RCC 7860 (cell line): ENCODE measurements around the gene ZNF530.
A peak's percentile ranks its signal among the peaks of the same experiment; 100 is the strongest.

Source experiments
- DNase-seq: peaks from one replicate; pipeline ENCODE4 v3.0.0-alpha.2; 2015; ENCODE audit warnings: low spot score
- FAIRE-seq: peaks from 2 replicates; lab custom pipeline; 2012; peaks lifted over from hg19 to GRCh38; lab: Jason Lieb, UNC

ZNF530 gene

DNA sequence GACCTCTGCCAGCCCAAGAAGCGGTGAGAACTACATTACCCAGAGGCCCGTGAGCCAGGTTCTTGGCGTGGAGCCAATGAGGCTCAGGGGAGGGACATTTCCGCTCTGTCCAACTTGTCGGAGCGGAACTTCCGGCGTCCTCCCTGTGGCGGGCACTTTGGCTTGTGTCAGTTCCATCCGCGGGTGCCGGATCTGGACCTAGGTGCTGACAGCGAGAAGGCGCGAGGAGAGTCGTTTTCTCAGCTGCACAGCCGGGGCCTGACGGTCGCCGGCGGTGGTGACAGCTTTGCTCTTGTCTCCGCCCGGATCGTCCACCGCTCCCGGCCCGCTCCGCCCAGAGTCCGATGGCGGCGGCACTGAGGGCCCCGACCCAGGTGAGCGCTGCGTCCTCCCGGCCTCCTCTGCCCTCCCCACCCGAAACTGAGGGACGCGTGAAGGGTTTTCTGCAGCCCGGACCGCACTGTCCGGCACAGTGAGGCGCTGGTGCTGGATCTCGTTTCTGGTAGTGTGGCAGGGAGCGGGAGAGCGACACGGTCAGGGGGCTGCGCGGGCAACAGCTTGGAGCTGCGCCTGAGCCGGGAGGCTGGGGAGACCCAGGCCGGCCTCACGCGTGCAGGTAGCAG is at the start of gene ZNF530:
Gene ZNF530 (plus strand): TSS at position 125 of the 623 bp plus-strand sequence. CDS start 4,461 bp downstream, outside the sequence.
- DNase-seq = peak; percentile 73
- no peak for FAIRE-seq

DNA sequence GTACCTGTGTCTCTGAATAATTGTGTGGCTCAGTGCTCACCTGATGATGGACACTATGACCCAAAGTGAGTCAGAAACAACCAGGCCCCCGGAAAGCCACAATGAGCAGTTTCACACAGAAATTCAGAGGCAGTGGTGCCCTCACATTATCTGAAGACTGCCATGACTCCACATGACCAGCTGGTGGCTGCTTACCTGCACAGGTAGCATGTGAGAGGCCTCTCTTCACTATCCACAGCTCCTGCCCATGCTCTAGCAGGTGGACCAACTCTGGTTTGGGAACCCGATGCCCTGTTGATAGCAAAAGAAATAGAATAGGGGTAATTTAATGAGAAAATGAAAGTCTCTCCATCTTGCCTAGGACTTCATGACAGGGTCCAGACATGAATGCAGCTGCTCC is 47.3 kb upstream of the ZNF530 start:
- FAIRE-seq (no peak), DNase-seq (no peak)

DNA sequence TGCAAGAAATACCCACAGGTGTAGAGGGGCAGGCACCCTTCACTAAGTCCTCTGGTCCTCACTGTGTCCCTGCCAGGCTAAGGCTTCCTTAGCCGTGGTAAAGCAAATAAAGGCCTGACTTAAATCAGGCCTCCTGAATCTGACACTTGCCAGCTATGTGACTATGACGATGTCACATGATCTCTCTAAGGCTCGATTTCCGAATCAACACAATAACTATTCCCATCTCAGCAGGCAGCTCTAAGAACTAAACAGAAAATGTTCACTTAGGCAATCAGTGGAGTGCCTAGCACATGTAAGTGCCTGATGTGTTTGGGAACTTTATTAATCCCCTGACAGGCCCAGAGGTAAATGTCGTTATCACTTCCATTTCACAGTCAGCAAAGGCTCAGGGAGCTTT is 42.0 kb upstream of the ZNF530 start:
- DNase-seq (no peak), FAIRE-seq (no peak)

DNA sequence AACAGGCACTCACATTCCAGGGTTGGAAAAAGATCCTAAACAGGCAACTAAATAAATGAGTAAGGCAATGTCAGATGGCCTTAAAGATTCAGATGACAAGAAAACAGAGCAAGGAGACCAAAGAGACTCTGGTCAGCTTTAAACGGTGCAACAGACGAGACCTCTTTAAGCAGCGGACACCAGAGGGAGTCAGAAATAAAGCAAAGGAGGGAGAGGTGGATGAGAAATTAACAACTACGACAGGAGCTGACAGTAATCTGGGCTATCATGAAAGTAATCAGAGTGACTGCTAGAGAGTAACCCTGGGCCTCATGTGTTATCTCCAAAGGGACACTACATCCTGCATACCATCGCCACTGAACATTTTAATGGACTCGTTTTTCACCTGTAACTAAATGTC is 41.2 kb upstream of the ZNF530 start:
- DNase-seq (no peak), FAIRE-seq (no peak)

DNA sequence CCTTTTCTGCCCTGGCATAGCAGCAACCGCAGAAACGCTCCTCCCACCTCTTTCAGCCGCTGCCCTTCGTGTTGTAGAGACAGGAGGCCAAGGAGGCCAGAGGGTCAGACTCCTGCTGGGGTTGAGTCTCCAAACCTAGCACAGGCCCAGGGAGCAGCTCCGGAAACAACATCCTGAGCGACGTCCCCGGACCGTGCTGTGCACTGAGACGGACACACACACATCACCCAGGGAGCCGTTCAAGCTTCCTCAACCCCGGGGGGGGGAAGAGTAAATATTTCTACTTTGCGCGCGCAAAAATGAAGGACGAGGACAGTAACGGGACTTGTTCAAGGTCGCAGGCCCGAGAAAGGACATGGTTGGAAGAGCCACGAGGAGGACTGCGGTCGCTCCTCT is 40.7 kb upstream of the ZNF530 start:
- DNase-seq (peak; percentile 6), FAIRE-seq (no peak)

DNA sequence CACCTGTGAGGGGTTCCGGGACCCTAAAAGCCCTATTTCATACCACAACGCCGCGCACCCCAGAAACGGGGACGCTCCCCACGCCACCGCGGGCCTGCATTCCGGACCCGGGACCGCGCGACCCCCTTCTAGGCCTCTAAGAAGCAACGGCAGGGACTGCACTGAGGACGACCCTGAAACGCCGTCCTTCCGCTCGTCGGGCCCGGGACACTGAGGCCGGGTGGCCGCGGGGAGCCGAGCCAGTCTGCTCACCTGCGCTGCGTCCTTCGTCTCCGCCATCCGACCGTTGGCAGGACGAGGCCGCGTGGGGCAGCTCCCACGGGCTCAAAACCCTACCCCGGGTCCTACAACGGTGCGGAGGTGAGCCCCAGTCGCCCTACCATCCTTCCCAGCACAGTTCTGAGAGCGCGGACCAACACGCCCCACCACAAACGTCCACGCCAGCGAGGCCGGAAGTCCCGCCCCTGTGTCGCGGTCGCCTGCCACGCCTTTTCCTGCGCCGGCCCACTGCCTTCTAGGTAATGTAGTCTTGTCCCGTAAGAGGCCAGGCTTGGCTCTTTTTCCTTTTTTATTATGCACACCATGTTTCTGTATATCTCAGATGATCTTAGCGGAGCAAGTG is 40.2 kb upstream of the ZNF530 start, which contains the start of gene ZNF550:
Gene ZNF550 (minus strand): TSS at position 460 of the 622 bp plus-strand sequence. CDS start 181 bp downstream, at position 279.
- FAIRE-seq = peak; percentile 2
- DNase-seq = peak; percentile 59

DNA sequence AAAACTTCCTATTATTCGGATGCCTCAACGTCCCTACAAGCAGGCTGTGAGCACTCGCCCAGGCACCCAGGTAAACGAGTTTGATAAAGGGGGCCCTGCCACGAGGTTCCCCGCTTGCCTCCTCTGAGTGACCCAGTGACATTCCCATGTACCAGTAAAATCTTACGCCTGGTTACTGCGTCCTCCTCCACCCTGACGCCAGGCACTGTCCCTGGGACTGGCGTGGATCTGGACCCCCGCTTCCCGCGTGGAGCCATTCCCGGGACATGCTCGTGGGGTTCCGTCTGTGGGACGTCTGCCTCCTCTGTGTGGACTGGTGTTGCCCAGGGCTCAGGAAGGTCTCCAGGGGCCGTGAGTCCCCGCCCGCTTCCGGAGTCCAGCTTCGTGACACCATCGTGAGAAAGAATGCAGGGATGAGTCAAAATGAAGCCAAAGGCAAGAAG is 39.6 kb upstream of the ZNF530 start:
- FAIRE-seq (no peak), DNase-seq (no peak)

DNA sequence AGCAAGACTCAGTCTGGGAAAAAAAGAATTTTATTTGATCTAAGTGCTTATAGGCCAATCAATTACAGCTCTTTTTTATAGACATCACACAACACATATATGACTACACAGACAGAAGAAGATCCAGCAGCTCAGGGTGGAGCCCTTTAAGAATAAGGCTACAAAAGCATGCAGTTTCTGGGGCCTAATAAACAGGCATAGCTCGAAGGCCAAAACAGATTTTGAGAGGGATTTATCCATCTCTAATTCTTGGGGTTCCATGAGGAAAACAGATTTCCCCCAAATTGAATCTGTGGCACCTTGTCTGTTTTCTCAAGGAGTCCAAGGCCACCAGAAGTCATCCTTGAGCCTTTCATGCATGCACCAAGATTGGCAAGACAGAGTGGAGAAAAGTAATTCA is 36.1 kb upstream of the ZNF530 start:
- FAIRE-seq (no peak), DNase-seq (no peak)

DNA sequence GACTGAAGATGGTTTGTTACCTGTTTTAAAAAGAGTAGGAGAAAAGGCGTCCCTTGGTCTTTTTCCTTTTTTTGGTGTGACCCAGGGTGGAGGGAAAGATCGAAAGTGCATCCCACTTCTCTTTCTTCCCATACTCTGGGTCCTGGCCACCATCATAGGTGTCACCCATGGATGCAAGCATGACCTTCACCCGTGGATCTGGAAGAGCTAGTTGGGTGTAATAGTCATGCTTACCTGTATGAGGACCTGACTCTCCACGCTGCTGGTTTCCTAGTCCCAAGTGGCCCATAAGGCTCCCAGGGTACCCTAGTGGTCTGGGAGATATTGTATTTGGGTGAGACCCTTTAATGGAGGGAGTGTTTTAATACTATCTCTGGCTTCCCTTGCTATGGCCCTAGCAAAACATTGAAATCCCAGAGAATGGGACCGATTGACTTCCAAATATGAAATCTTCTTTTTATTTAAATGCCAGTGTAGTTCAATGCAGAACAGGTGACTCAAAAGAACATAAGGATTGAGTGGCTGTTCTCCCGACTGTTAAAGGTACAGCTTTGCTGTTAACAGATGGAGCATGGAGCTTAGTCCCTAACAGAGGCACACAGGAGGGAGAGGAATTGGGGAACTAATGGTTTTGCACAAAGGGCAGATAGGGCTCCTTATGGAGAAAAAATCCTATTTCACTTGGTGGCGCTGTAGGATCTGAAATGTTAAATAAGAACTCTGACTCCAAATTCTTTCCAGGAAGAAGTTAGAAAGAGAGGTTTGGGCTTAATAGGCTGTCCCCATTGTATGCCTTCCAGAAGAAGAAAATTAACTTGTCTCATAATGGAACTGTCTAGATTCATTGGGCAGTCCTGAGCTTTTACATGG is 33.1 kb upstream of the ZNF530 start:
- DNase-seq (no peak), FAIRE-seq (no peak)

DNA sequence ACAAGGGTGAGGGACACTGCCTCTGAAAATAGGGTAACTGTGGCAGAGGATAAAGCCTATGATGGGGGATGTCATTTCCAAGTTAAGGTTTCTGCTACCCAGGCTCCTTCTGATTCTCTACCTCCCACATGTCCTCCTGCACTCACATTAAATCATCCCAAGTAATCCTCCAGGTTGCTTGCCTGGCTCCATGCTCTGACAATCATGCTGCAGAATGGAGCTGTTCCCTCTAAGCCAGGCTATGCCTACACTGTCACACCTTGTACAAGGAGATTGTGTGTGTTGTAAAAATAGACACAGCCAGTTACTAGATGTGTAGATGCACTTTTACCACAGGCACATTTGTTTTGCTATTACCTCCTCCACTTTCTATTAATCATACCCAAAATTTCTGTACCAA is 29.0 kb upstream of the ZNF530 start:
- no peak for FAIRE-seq
- no peak for DNase-seq

DNA sequence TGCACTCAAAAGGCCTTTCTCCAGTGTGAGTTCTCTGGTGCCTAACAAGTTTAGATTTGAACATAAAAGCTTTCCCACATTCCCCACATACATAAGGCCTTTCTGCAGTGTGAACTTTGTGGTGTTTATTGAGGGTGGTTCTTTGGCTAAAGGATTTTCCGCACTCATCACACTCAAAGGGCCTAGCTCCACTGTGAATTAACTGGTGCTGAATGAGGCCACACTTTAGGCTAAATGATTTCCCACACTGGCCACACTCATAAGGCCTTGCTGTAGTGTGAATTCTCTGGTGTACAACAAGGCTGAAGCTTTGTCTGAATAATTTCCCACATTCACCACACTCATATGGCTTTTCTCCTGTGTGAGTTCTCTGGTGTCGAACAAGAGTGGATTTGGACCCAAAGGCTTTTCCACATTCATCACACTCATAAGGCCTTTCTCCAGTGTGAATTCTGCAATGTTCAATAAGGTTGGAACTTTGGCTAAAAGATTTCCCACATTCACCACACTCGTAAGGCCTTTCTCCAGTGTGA is 27.2 kb upstream of the ZNF530 start:
- FAIRE-seq (no peak), DNase-seq (no peak)

DNA sequence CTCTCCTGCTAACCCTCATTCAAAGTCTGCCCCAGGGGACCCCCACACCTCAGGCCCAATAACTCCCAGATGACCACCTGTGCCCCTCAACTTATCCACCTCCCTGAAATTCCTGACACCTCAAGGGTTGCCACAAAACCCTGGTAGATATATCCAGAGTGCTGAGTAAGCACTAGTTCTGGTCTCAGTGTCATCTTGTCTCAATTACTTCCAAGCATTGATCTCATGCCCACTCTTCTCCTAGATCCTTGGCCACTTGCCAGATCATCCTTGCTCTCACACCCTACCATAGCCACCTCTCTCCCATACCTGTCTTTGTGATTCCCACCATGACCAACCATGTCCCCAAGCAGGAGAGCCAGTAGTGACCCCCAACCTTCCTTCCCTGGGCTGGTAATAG is 23.0 kb upstream of the ZNF530 start:
- no peak for DNase-seq
- FAIRE-seq = no peak

DNA sequence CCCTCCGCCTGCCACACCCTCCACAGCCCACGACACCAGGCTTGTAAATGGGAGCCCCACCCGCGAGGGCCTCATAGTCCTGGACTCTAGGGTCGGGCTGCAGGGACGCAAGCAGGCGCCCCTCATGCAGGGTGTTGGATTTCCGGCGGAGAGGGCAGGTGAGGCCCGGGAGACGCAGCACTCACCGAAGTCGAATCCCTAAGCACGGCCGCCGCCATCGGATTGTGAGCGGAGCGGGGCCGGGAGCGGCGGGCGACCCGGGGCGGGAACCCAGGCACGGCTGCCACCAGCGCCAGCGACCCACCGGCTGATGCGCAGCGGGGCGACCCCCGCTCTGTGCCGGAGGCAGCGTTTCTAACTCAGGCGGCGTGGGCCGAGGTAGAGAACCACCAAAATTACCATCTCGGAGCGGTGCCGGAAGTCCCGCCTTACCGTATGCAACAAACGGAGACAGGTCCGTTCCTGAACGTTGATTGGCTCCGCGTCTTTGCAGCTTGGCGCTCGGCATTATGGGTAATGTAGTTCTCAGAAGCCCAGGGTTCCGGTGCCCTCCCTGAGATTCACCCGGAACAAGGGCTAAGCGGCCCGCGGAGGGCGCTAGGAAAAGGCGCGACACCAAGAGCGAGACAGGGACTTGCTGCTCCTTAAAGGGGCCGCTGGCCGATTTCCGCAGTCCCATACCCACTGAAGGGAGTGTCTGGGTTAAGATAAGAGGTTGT is 21.0 kb upstream of the ZNF530 start, which contains the start of gene ZNF416:
Gene ZNF416 (minus strand): TSS at position 425 of the 719 bp plus-strand sequence. CDS start 207 bp downstream, at position 218.
- FAIRE-seq (peak; percentile 86), DNase-seq (peak; percentile 93)

DNA sequence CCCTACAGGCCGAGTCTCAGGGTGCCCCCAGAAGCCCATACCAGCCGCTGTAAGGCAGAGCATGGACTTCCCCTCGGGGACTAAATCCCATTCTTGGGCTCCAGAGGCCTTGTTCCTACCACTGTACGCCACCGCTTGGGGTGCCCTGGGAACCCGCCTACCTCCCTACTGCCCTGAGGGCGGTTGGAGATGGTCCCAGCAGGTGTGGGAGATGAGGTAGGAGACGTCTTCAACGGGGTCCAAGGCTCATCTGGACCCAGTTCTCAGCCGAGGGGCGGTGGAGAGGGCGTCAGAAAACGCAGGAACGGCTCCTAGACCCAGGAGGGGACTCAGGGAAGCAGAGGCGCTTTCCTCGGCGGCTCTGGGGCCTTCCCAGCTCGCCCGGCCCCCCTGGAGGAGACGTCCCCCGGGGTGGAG is 16.6 kb upstream of the ZNF530 start:
- DNase-seq (no peak), FAIRE-seq (no peak)

DNA sequence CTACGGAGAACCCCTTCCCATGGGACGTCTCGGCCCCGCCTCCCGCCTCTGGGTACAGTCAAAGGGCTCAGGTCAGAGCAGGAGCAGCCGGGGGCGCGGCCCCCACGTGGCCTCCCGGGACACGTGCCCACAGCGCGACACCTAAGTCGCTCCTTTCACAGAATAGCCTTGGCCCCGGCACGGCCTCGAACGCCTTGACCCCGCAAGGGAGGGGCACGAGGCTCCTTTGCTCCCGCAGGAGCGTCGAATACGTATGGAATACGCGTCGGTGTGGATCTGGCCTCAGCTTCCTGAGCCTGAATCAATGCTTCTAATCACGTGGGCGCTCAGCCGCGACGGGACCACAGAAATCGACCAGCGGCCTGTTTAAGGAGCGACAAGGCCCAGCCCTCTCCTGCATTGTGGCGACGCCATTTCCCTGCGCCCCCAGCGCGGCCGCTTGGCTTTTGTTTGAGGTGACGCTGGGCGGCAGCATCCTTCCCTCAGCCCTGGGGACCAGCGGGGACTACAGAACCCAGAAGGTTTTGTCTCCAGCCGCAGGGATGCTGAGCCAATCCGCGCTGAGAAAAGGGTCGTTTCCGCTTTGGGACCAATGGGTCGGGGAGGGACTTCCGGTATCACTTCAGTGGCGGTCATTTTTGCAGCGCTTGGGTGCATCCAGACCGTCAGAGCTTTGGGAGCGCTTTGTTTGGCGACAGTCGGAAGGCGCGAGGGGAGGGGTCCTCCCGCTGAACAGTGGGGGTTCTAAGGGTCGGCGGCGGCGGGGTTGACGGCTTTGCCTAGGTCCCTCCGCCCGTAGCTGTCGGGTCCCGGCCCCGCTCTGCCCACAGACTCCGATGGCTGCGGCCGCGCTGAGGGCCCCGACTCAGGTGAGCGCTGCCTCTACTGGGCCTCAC is 15.9 kb upstream of the ZNF530 start, which contains the start of gene ZIK1:
Gene ZIK1 (plus strand): TSS at position 625 of the 896 bp plus-strand sequence. CDS start 212 bp downstream, at position 837.
- no peak for DNase-seq

DNA sequence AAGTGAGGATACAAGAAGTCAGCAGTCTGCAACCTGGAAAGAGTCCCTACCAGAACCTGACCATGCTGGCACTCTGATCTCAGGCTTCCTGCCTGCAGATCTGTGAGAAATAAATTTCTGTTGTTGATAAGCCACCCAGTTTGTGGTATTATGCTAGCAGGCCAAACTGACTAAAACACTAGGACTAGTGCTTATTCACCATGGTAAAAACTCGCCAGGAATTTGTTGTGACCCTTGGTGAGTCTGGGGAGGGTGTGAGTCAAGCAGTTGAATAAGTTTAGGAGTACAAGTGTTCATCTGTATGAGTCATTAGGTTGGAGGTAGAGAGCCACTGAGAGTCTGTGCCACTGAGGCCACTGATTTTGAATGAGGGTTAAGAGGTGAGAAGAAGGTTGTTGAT is 12.2 kb upstream of the ZNF530 start:
- FAIRE-seq (peak; percentile 84), DNase-seq (peak; percentile 92)

More for the DNA sequence above, 15.9 kb upstream of the ZNF530 start, which contains the start of gene ZIK1:
- no peak for FAIRE-seq

DNA sequence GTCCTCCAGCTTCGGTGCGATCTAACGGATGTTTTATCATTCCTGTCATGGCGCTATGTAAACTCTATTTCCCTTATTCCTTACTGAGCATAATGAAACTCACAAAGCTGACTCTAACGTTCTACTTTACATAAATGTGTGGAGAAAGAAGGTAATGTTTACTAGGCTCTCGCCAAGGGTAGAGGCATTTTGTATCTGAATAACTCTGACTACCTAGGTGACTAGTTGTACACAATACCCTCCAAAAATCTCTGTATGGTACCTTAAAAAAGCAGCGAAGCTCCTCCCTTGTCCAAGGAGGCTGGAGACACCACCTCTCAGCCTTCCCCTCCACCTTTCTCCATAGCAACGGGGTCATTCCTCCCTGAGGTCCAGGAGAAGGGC is 316 bp upstream of the ZNF530 start:
- DNase-seq = no peak
- FAIRE-seq = no peak

DNA sequence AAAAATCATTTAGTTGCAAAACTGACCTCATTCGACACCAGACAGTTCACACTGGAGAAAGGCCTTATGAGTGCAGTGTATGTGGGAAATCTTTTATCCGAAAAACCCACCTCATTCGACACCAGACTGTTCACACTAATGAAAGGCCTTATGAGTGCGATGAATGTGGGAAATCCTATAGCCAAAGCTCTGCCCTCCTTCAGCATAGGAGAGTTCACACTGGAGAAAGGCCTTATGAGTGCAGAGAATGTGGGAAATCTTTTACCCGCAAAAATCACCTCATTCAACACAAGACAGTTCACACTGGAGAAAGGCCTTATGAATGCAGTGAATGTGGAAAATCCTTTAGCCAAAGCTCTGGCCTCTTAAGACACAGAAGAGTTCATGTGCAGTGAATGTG is 7.2 kb downstream of the ZNF530 start:
- DNase-seq (no peak), FAIRE-seq (no peak)

DNA sequence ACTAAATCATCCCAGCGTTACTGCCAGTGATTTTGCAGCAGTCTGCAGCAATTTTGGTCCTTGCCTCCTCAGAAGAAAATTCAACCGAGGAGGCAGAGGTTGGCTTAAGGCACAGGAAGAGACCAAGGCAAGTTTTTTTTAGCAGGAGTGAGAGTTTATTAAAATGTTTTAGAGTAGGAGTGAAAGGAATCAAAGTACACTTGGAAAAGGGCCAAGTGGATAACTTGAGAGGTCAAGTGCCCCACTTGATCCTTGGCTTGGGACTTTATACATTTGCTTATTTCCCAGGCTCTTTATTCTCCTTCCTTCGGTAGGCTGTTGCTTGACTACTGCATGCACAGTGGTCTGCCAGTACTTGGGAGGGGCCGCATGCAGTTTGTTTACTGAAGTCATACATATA is 11.4 kb downstream of the ZNF530 start:
- DNase-seq (no peak), FAIRE-seq (no peak)
